Epithelial cell of esophagus (primary cell): ENCODE measurements around the gene ABCA5.

ENCODE experiments used
- DNase-seq: peaks from one replicate; pipeline ENCODE4 v3.0.0; 2010; ENCODE audit warnings: low read depth
- H3K4me3 ChIP-seq: 2 replicates; pipeline ENCODE4 v1.5.1; 2011; ENCODE audit warnings: mild to moderate bottlenecking, low read length, control low read depth
- CTCF ChIP-seq: IDR thresholded peaks from 2 replicates; pipeline ENCODE4 v1.5.1; 2011; ENCODE audit warnings: low read depth, mild to moderate bottlenecking, low read length, control low read depth, inconsistent platforms; ENCODE audit not compliant: insufficient read depth; ENCODE audit errors: missing control alignments

ABCA5 gene

GRCh38 chr17:69268543-69269014 is 58.4 kb downstream of the ABCA5 start:
- no peak for DNase-seq

GRCh38 chr17:69267219-69267618 is 59.7 kb downstream of the ABCA5 start:
- no peak overlapping the region for H3K4me3 ChIP-seq
- DNase-seq, result no peak
- TF ChIP-seq CTCF, result no peak

More at GRCh38 chr17:69268543-69269014, 58.4 kb downstream of the ABCA5 start:
- no peak for TF ChIP-seq CTCF
- H3K4me3 ChIP-seq, result no peak overlapping the region

GRCh38 chr17:69265873-69266272 is 61.1 kb downstream of the ABCA5 start:
- TF ChIP-seq CTCF, result no peak
- no peak overlapping the region for H3K4me3 ChIP-seq
- DNase-seq, result no peak

GRCh38 chr17:69254187-69254586 is 72.7 kb downstream of the ABCA5 start:
- TF ChIP-seq CTCF, result no peak
- no peak for DNase-seq

GRCh38 chr17:69250641-69251040 is 76.3 kb downstream of the ABCA5 start:
- DNase-seq, result no peak
- no peak for TF ChIP-seq CTCF

More at GRCh38 chr17:69254187-69254586, 72.7 kb downstream of the ABCA5 start:
- H3K4me3 ChIP-seq, result no peak overlapping the region

GRCh38 chr17:69246726-69247375 is 80.1 kb downstream of the ABCA5 start:
- DNase-seq, result peak; percentile 56
- no peak overlapping the region for H3K4me3 ChIP-seq
- TF ChIP-seq CTCF, result peak; percentile 46

More at GRCh38 chr17:69250641-69251040, 76.3 kb downstream of the ABCA5 start:
- H3K4me3 ChIP-seq, result no peak overlapping the region

- no peak for DNase-seq
- no peak for TF ChIP-seq CTCF
- no peak overlapping the region for H3K4me3 ChIP-seq
Measured at GRCh38 chr17:69246202-69246601, 80.7 kb downstream of the ABCA5 start.
